ENCODE data around the gene CLDN6. TPM values are rescaled to one million over a fixed set of nuclear protein-coding genes. Genes with fewer than 3 reads are reported as not detected.

CLDN6 gene
- total and polyA plus RNA-seq, 2 of the 13 experiments (the other 11 are each of a cell fraction or from before 2014, with no cell fraction given) = 5.9 to 7.6 TPM

- peak; percentile 89; the same call in 1 of the 2 replicates for TF ChIP-seq ZNF235 (CRISPR knock-in tag; IDR thresholded peaks at IDR 0.05; ENCODE audit: borderline replicate concordance)
- peak; percentile 82 for TF ChIP-seq ERF (CRISPR knock-in tag; IDR thresholded peaks at IDR 0.05)
- TF ChIP-seq ZSCAN25 (CRISPR knock-in tag; IDR thresholded peaks at IDR 0.05) = peak; percentile 84
- 0 out of 2 replicates have a peak, but pooled peaks have one; percentile 19 for TF ChIP-seq ZNF225 (CRISPR knock-in tag; IDR thresholded peaks at IDR 0.05)
- no peak for TF ChIP-seq ZFP41 (CRISPR knock-in tag; IDR thresholded peaks at IDR 0.05; ENCODE audit: borderline replicate concordance)
- no peak for TF ChIP-seq DDIT3 (CRISPR knock-in tag; IDR thresholded peaks at IDR 0.05)
- TF ChIP-seq GABPB1 (CRISPR knock-in tag; IDR thresholded peaks at IDR 0.05) = peak; percentile 84
- TF ChIP-seq NKX3-1 (CRISPR knock-in tag; IDR thresholded peaks at IDR 0.05) = 0 out of 2 replicates have a peak, but pooled peaks have one; percentile 17
- peak; percentile 63; the same call in 1 of the 2 replicates for TF ChIP-seq ZNF614 (CRISPR knock-in tag; IDR thresholded peaks at IDR 0.05; ENCODE audit: borderline replicate concordance)
- TF ChIP-seq NFKB2 (CRISPR knock-in tag; IDR thresholded peaks at IDR 0.05; ENCODE audit: borderline replicate concordance) = 0 out of 2 replicates have a peak, but pooled peaks have one; percentile 40
- TF ChIP-seq SOX13 (IDR thresholded peaks at IDR 0.05) = no peak
- peak in 1 of 2 experiments; percentile 23; a peak in 1 of 4 replicates for TF ChIP-seq SOX13 (CRISPR knock-in tag; conservative IDR thresholded peaks at IDR 0.05 in 1 of 2, IDR thresholded peaks at IDR 0.05 in 1 of 2)
- TF ChIP-seq AGO1 (IDR thresholded peaks at IDR 0.05; ENCODE audit: low read depth, low read length, poor library complexity, severe bottlenecking) = no peak
- TF ChIP-seq, protein P1, sequence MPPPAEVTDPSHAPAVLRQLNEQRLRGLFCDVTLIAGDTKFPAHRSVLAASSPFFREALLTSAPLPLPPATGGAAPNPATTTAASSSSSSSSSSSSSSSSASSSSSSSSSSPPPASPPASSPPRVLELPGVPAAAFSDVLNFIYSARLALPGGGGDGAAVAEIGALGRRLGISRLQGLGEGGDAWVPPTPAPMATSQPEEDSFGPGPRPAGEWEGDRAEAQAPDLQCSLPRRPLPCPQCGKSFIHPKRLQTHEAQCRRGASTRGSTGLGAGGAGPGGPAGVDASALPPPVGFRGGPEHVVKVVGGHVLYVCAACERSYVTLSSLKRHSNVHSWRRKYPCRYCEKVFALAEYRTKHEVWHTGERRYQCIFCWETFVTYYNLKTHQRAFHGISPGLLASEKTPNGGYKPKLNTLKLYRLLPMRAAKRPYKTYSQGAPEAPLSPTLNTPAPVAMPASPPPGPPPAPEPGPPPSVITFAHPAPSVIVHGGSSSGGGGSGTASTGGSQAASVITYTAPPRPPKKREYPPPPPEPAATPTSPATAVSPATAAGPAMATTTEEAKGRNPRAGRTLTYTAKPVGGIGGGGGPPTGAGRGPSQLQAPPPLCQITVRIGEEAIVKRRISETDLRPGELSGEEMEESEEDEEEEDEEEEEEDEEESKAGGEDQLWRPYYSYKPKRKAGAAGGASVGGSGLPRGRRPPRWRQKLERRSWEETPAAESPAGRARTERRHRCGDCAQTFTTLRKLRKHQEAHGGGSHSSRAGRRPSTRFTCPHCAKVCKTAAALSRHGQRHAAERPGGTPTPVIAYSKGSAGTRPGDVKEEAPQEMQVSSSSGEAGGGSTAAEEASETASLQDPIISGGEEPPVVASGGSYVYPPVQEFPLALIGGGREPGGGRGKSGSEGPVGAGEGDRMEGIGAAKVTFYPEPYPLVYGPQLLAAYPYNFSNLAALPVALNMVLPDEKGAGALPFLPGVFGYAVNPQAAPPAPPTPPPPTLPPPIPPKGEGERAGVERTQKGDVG (CRISPR knock-in tag; IDR thresholded peaks at IDR 0.05; ENCODE audit: borderline replicate concordance) = 0 out of 2 replicates have a peak, but pooled peaks have one; percentile 50
- TF ChIP-seq ZNF343 (CRISPR knock-in tag; IDR thresholded peaks at IDR 0.05) = peak; percentile 47; the same call in 1 of the 2 replicates
- TF ChIP-seq, protein P2, sequence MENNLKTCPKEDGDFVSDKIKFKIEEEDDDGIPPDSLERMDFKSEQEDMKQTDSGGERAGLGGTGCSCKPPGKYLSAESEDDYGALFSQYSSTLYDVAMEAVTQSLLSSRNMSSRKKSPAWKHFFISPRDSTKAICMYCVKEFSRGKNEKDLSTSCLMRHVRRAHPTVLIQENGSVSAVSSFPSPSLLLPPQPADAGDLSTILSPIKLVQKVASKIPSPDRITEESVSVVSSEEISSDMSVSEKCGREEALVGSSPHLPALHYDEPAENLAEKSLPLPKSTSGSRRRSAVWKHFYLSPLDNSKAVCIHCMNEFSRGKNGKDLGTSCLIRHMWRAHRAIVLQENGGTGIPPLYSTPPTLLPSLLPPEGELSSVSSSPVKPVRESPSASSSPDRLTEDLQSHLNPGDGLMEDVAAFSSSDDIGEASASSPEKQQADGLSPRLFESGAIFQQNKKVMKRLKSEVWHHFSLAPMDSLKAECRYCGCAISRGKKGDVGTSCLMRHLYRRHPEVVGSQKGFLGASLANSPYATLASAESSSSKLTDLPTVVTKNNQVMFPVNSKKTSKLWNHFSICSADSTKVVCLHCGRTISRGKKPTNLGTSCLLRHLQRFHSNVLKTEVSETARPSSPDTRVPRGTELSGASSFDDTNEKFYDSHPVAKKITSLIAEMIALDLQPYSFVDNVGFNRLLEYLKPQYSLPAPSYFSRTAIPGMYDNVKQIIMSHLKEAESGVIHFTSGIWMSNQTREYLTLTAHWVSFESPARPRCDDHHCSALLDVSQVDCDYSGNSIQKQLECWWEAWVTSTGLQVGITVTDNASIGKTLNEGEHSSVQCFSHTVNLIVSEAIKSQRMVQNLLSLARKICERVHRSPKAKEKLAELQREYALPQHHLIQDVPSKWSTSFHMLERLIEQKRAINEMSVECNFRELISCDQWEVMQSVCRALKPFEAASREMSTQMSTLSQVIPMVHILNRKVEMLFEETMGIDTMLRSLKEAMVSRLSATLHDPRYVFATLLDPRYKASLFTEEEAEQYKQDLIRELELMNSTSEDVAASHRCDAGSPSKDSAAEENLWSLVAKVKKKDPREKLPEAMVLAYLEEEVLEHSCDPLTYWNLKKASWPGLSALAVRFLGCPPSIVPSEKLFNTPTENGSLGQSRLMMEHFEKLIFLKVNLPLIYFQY (CRISPR knock-in tag; IDR thresholded peaks at IDR 0.05; ENCODE audit: borderline replicate concordance) = peak; percentile 61; the same call in 1 of the 2 replicates
- TF ChIP-seq, protein P3, sequence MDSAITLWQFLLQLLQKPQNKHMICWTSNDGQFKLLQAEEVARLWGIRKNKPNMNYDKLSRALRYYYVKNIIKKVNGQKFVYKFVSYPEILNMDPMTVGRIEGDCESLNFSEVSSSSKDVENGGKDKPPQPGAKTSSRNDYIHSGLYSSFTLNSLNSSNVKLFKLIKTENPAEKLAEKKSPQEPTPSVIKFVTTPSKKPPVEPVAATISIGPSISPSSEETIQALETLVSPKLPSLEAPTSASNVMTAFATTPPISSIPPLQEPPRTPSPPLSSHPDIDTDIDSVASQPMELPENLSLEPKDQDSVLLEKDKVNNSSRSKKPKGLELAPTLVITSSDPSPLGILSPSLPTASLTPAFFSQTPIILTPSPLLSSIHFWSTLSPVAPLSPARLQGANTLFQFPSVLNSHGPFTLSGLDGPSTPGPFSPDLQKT (CRISPR knock-in tag; IDR thresholded peaks at IDR 0.05; ENCODE audit: borderline replicate concordance) = no peak
- TF ChIP-seq ZNF747 (CRISPR knock-in tag; IDR thresholded peaks at IDR 0.05; ENCODE audit: borderline replicate concordance) = no peak; the same call in 1 of the 2 replicates
- no peak for TF ChIP-seq NR2F2 (IDR thresholded peaks at IDR 0.05; ENCODE audit: borderline replicate concordance, low read depth)
- peak; percentile 34 to 84; a peak in 3 of 4 replicates for TF ChIP-seq POLR2A (IDR thresholded peaks at IDR 0.05; ENCODE audit: insufficient read depth in 1 of 2, low read depth in 2 of 2, low read length in 2 of 2)
- TF ChIP-seq ZNF317 (CRISPR knock-in tag; IDR thresholded peaks at IDR 0.05) = peak; percentile 48; the same call in 1 of the 2 replicates
These were observed 41.2 kb upstream of the CLDN6 start (continued) for GRCh38 chr16:3059041-3059722.
